ENCODE results near the gene TMEM125.

DNA sequence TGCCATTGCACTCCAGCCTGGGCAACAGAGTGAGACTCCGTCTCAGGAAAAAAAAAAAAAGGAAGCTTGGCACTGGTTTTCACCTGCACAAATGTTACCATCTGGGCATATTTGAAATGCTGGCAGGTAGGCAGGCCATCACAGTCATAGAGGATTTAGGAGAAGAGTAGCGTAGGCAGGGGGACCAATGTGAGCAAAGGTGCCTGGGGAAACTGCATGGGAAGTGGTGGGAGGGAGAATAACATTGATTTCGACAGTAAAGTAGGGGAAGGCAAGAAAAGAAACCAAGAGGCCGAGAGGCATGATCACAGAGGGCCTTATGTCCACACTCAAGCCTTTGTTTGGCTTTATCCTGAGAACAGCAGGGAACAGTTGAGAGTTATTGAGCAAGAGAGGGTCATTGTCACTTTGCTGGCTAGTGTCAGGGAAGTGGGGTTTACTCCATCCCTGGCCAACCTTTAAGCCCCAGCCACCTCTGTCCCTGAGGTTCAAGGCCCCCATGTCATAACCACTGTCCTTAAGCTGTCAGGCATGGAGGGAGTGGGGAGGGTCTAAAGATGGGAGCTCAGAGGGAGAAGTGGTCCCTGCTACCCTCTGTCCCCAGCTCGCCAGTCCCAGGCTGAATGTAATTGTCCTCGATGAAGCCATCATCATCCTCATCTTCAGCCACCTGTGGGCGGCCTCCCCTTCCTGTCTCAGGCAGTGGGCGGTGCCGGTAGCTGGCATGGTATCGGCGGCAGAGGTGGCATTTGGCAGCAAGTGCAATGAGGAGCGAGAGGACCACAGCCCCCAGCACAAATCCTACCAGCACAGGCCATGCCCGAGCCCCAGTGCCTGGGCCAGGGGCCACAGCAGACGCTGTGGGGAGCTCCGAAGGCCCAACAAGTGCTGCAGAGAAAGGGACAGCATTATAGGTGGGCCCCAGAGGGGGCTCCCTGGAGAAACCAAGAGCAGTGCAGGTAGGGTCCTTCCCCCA, 12.7 kb downstream of the TMEM125 start:
- TF ChIP-seq NR2C2 (CRISPR knock-in tag; IDR thresholded peaks at IDR 0.05) (no peak), MXD4 (CRISPR knock-in tag; IDR thresholded peaks at IDR 0.05; ENCODE audit: borderline replicate concordance) (no peak), ZBTB21 (CRISPR knock-in tag; IDR thresholded peaks at IDR 0.05; ENCODE audit: borderline replicate concordance) (no peak), CREM (CRISPR knock-in tag; IDR thresholded peaks at IDR 0.05) (no peak)
- TF ChIP-seq, protein P1, sequence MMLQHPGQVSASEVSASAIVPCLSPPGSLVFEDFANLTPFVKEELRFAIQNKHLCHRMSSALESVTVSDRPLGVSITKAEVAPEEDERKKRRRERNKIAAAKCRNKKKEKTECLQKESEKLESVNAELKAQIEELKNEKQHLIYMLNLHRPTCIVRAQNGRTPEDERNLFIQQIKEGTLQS (CRISPR knock-in tag; conservative IDR thresholded peaks at IDR 0.05): no peak
- TF ChIP-seq, protein P2, sequence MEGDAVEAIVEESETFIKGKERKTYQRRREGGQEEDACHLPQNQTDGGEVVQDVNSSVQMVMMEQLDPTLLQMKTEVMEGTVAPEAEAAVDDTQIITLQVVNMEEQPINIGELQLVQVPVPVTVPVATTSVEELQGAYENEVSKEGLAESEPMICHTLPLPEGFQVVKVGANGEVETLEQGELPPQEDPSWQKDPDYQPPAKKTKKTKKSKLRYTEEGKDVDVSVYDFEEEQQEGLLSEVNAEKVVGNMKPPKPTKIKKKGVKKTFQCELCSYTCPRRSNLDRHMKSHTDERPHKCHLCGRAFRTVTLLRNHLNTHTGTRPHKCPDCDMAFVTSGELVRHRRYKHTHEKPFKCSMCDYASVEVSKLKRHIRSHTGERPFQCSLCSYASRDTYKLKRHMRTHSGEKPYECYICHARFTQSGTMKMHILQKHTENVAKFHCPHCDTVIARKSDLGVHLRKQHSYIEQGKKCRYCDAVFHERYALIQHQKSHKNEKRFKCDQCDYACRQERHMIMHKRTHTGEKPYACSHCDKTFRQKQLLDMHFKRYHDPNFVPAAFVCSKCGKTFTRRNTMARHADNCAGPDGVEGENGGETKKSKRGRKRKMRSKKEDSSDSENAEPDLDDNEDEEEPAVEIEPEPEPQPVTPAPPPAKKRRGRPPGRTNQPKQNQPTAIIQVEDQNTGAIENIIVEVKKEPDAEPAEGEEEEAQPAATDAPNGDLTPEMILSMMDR (IDR thresholded peaks at IDR 0.05): no peak

Data from WTC11 (cell line).